Retinal pigment epithelial cell (primary cell): Measurements from ENCODE around the gene MAML1.

Experiments
- DNase-seq: peaks from one replicate; pipeline ENCODE4 v3.0.0-alpha.2; 2010; ENCODE audit warnings: low read depth
- H3K4me3 ChIP-seq: 2 replicates; pipeline ENCODE4 v1.5.1; 2011; ENCODE audit warnings: mild to moderate bottlenecking, low read length, control low read depth, moderate library complexity
- CTCF ChIP-seq: conservative IDR thresholded peaks from 2 replicates; pipeline ENCODE4 v1.5.1; 2011; ENCODE audit warnings: low read depth, low read length, control low read depth, inconsistent platforms

Gene MAML1

GRCh38 chr5:179698935-179699615, 33.5 kb upstream of the MAML1 start, which contains the start of gene CANX:
Gene CANX, plus strand, starts transcription at chr5:179698967. Its CDS starts 6,715 bp downstream, at chr5:179705682.
- TF ChIP-seq CTCF, result no peak
- peak within 1 kb of the TSS; percentile 78 for H3K4me3 ChIP-seq
- no peak for DNase-seq

- TF ChIP-seq CTCF, result no peak
- peak overlapping the region; percentile 77 for H3K4me3 ChIP-seq
- DNase-seq, result no peak
Observed at GRCh38 chr5:179699616-179700237, 32.9 kb upstream of the MAML1 start.

GRCh38 chr5:179700401-179700918, 32.2 kb upstream of the MAML1 start:
- no peak for DNase-seq
- peak overlapping the region; percentile 77 for H3K4me3 ChIP-seq
- TF ChIP-seq CTCF, result no peak

GRCh38 chr5:179716286-179716685, 16.3 kb upstream of the MAML1 start:
- DNase-seq, result no peak
- no peak for TF ChIP-seq CTCF
- H3K4me3 ChIP-seq, result no peak overlapping the region

- DNase-seq, result no peak
- no peak for TF ChIP-seq CTCF
Observed at GRCh38 chr5:179720222-179720621, 12.4 kb upstream of the MAML1 start.

GRCh38 chr5:179724163-179724562, 8.5 kb upstream of the MAML1 start:
- H3K4me3 ChIP-seq, result no peak overlapping the region
- no peak for DNase-seq
- TF ChIP-seq CTCF, result no peak

More at GRCh38 chr5:179720222-179720621, 12.4 kb upstream of the MAML1 start:
- H3K4me3 ChIP-seq, result no peak overlapping the region

GRCh38 chr5:179727106-179727505, 5.5 kb upstream of the MAML1 start:
- TF ChIP-seq CTCF, result no peak
- no peak for DNase-seq

More at GRCh38 chr5:179727106-179727505, 5.5 kb upstream of the MAML1 start:
- H3K4me3 ChIP-seq, result no peak overlapping the region
